GM15510 (cell line): ENCODE measurements around the gene FUCA2.
A peak's percentile ranks its signal among the peaks of the same experiment; 100 is the strongest.

Experiments
- POLR2A ChIP-seq: IDR thresholded peaks from 3 replicates; pipeline ENCODE4 v1.6.1; 2011; ENCODE audit warnings: borderline replicate concordance; ENCODE audit not compliant: insufficient read length; ENCODE audit errors: extremely low read depth

The FUCA2 gene

GRCh38 chr6:143510991-143511891 is at the start of gene FUCA2:
FUCA2 (minus strand) TSS chr6:143511720; CDS start chr6:143511634, 86 bp downstream.
- peak; percentile 68 for TF ChIP-seq POLR2A

GRCh38 chr6:143561105-143561704 is 49.7 kb upstream of the FUCA2 start:
- no peak for TF ChIP-seq POLR2A

GRCh38 chr6:143559051-143559660 is 47.6 kb upstream of the FUCA2 start:
- no peak for TF ChIP-seq POLR2A

- no peak for TF ChIP-seq POLR2A
Observed at GRCh38 chr6:143556529-143556928, 45.0 kb upstream of the FUCA2 start.

GRCh38 chr6:143555582-143555981 is 44.1 kb upstream of the FUCA2 start:
- no peak for TF ChIP-seq POLR2A

- TF ChIP-seq POLR2A, result no peak
Observed at GRCh38 chr6:143555071-143555492, 43.6 kb upstream of the FUCA2 start.

- no peak for TF ChIP-seq POLR2A
Observed at GRCh38 chr6:143553337-143553736, 41.8 kb upstream of the FUCA2 start.

- no peak for TF ChIP-seq POLR2A
Observed at GRCh38 chr6:143549949-143550268, 38.4 kb upstream of the FUCA2 start.

GRCh38 chr6:143549221-143549948 is 37.9 kb upstream of the FUCA2 start:
- no peak for TF ChIP-seq POLR2A

GRCh38 chr6:143546599-143546998 is 35.1 kb upstream of the FUCA2 start:
- no peak for TF ChIP-seq POLR2A

GRCh38 chr6:143545976-143546547 is 34.5 kb upstream of the FUCA2 start:
- TF ChIP-seq POLR2A, result no peak

- no peak for TF ChIP-seq POLR2A
Observed at GRCh38 chr6:143545165-143545564, 33.6 kb upstream of the FUCA2 start.

- TF ChIP-seq POLR2A, result no peak
Observed at GRCh38 chr6:143544011-143544696, 32.6 kb upstream of the FUCA2 start.

GRCh38 chr6:143543435-143543834 is 31.9 kb upstream of the FUCA2 start:
- TF ChIP-seq POLR2A, result no peak
